SU-DHL-6 (cell line): ENCODE measurements around the gene MISP.
"Not testable (repeated sequence)": the region's sequence is repeated elsewhere in the genome, so short reads cannot be mapped to it uniquely, and the experiment has no call there.

Source experiments
- EZH2phosphoT487 ChIP-seq: fragments of 200-600 bp; sonication (generic), shearing (Covaris generic); conservative IDR thresholded peaks from 2 replicates; pipeline ENCODE4 v1.6.1; 2018; ENCODE audit warnings: mild to moderate bottlenecking, antibody characterized with exemption, low read length, moderate library complexity, mixed read lengths
- TF ChIP-seq, protein P1 (sequence below): fragments of 200-600 bp; sonication (generic); IDR thresholded peaks from one replicate; pipeline ENCODE4 v1.5.1; 2017; ENCODE audit warnings: antibody characterized with exemption, mild to moderate bottlenecking, low read length, moderate library complexity; ENCODE audit not compliant: insufficient read depth, poor library complexity, severe bottlenecking

DNA sequence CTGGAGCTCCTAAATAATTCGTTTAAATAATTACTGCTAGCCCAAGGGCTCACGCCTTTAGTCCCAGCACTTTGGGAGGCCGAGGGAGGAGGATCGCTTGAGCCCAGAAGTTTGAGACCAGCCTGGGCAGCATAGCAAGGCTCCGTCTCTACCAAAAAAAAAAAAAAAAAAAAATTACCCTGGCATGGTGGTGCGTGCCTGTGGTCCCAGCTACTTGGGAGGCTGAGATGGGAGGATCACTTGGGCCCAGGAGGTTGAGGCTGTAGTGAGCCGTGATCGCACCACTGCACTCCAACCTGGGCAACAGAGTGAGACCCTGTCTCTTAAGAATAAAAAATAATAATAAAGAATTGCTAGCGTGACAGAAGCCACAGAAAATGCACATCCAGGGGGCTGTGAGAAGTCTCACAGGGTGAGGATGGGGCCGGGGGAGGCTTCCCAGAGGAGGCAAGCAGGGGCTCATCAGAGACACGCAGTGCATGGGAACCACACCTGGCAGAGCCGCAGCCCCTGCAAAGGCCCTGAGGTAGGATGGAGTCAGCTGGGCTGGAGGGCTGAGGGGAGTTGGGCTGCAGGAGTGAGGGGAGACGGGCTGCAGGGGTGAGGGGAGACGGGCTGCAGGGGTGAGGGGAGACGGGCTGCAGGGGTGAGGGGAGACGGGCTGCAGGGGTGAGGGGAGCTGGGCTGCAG is 10.0 kb upstream of the MISP start:
- TF ChIP-seq, protein P1, sequence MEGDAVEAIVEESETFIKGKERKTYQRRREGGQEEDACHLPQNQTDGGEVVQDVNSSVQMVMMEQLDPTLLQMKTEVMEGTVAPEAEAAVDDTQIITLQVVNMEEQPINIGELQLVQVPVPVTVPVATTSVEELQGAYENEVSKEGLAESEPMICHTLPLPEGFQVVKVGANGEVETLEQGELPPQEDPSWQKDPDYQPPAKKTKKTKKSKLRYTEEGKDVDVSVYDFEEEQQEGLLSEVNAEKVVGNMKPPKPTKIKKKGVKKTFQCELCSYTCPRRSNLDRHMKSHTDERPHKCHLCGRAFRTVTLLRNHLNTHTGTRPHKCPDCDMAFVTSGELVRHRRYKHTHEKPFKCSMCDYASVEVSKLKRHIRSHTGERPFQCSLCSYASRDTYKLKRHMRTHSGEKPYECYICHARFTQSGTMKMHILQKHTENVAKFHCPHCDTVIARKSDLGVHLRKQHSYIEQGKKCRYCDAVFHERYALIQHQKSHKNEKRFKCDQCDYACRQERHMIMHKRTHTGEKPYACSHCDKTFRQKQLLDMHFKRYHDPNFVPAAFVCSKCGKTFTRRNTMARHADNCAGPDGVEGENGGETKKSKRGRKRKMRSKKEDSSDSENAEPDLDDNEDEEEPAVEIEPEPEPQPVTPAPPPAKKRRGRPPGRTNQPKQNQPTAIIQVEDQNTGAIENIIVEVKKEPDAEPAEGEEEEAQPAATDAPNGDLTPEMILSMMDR = not testable (repeated sequence)
- TF ChIP-seq EZH2phosphoT487 = not testable (repeated sequence)
